ENCODE results near the gene HTATIP2.

DNA sequence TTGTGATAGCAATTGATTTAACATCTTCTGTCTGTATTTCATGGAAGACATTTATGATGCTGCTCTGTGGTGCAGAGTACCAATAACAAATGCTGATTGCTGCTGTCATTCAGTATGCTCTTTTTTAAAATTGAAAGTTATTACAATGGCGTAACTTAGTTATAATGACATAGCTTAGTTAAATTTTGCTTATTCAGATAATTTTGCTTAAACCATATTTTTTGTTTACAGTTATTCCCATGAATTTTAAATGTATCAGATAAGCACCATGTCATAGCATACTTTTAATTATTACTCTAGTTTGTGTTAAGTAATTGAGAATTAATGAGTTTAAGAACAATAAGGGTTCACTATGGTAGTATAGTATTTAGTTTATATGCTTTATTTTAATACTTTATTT lies 39.5 kb downstream of the HTATIP2 start:
- no peak for TF ChIP-seq MXI1 (IDR thresholded peaks at IDR 0.05; ENCODE audit: borderline replicate concordance, low read depth, low read length)
- TF ChIP-seq, protein P1, sequence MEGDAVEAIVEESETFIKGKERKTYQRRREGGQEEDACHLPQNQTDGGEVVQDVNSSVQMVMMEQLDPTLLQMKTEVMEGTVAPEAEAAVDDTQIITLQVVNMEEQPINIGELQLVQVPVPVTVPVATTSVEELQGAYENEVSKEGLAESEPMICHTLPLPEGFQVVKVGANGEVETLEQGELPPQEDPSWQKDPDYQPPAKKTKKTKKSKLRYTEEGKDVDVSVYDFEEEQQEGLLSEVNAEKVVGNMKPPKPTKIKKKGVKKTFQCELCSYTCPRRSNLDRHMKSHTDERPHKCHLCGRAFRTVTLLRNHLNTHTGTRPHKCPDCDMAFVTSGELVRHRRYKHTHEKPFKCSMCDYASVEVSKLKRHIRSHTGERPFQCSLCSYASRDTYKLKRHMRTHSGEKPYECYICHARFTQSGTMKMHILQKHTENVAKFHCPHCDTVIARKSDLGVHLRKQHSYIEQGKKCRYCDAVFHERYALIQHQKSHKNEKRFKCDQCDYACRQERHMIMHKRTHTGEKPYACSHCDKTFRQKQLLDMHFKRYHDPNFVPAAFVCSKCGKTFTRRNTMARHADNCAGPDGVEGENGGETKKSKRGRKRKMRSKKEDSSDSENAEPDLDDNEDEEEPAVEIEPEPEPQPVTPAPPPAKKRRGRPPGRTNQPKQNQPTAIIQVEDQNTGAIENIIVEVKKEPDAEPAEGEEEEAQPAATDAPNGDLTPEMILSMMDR (conservative IDR thresholded peaks at IDR 0.05; ENCODE audit: low read depth, low read length): no peak
- TF ChIP-seq POLR2A (IDR thresholded peaks at IDR 0.05; ENCODE audit: low read depth, low read length): no peak
- TF ChIP-seq NFE2L2 (IDR thresholded peaks at IDR 0.05; ENCODE audit: low read depth, low read length): no peak
- no peak for TF ChIP-seq BHLHE40 (IDR thresholded peaks at IDR 0.05; ENCODE audit: low read depth, low read length)
- TF ChIP-seq RFX5 (IDR thresholded peaks at IDR 0.05; ENCODE audit: low read depth, low read length): no peak
- no peak for TF ChIP-seq MAZ (IDR thresholded peaks at IDR 0.05; ENCODE audit: borderline replicate concordance, low read depth, low read length)

Data from IMR-90 (cell line).